ENCODE results near the gene TFEB.

Gene TFEB

DNA sequence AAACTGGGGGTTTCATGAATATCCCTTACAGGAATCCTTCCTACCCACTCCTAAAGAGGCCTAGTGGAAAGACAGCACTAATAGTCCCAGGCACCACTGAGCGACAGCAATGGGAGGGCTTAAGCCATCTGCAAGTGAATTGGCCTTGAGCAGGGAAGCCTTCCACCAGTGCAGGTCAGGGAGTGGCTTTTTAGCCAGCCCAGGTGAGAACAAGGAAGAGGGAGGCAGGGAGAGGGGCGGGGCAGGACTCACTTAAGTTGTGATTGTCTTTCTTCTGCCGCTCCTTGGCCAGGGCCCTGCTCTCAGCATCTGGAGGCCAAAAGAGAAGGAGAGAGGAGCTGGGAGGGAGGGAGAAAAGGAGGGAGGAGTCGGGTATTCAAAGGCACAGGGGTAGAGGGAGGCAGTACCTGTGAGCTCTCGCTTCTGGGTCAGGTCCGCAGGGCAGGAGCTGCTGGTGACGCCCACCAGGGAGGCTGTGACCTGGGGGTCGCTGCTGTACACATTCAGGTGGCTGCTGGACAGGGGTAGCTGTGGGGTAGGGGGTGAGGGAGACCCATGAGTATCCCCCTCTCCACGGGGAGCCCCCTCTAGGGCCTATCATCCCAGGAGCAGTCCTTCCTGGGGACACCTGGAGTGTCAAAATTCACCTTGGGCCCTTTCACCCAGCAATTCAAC is 47.8 kb downstream of the TFEB start:
- no peak for DNase-seq

DNA sequence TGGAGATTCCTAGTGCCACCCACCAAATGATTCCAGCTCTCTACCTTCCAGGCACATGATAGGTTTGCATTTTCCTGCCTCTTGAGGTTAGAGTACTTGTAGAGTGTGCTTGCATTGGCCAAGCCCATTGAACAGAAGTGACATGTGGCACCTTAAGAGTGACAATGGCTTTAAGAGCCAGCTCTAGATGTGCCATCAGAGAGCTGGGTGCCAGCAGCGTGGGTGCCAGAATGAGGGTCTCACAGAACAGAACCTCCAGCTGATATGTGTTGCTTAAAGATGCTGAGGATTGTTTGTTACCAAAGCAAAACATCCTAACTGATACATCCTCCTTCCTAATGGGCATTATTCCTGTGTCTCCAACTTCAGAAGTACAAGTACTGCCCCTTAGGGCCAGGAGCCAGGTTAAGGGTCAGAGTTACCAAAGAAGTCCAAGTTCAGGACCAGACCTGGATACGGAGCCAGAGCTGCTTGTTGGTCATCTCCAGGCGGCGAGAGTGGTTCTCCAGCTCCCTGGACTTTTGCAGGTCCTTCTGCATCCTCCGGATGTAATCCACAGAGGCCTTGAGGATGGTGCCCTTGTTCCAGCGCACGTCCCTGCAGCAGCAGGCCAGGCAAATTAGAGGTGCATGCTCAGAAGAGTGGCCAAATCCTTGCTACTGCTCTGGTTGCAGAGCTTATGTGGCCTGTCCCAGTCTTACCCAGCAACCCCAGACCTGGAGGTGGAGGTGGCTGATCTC is 49.6 kb downstream of the TFEB start:
- DNase-seq, result no peak

DNA sequence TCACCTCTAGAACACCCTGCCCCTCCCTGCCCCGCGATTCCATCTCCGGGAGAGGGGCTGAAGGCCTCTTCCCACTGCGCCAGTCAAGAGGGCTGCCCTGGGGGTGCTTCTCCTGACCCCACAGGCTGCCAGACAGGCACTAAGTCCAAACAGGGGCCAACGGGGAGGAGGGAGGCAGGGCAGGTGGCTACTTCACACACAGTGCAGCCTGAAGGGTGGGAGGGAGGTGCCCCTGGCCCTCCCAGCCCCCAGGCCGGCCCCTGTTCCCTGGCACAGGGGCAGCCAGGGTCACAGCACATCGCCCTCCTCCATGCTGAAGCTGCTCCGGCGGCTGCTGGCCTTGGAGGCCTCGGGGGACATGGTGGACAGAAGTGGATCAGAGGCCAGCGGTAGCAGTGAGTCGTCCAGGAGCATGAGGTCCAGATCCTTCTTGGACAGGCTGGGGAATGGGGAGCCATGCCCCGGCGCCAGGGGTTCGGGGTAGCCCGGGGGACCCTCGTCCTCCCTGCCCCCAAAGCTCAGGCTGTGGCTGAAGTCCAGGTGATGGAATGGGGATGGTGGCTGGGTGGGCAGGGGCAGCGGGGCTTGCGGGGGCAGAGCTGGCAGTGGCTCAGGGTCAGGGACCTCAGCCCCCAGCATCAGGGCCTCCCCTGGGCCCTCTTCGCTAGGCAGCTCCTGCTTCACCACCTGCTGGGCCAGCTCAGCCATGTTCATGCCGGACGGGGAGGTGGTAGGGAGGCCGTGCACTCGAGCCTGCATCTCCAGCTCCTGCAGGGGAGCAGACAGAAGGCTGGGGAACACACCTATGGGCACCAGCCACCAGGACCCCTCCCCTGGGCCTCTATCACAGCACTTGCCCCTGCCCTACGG is 50.9 kb downstream of the TFEB start:
- DNase-seq, result no peak

DNA sequence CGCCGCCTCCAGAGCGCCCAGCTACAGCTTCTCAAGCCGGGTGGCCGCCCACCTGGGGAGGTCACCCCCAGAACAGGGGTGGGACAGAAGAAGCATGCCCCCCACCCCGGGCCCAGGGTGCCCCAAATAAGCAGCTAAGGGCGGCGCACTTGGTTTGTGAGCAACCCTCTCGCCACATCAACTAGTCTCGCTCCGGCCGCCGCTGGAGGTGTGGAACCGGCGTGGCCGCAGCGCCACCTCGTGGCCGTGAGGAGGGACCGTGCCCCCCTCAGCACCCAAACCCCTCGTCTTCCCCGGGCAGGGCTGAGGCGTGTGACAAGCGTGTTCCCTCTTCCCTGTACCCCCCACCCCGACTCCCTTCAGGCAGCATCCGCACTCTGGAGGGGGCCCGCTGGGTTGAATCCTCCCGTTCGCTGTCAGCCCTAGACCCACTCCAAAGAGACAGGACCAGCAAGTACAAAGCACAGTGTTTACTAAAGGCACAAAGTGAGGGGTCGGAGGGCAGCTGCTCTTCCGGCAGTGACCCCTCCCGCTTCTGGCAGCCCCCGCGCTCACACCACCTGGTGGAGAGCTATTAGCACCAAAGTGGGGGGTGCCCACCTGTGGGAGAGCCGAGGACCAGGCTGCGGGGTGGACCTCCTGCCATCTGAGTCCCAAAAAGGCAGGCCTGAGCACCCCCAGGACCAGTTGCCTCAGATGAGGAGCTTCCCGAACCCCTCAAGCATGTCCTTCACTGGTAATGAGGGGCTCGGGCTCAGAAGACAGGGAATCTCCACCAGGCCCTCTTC is 51.7 kb downstream of the TFEB start:
- DNase-seq, result peak; percentile 18

DNA sequence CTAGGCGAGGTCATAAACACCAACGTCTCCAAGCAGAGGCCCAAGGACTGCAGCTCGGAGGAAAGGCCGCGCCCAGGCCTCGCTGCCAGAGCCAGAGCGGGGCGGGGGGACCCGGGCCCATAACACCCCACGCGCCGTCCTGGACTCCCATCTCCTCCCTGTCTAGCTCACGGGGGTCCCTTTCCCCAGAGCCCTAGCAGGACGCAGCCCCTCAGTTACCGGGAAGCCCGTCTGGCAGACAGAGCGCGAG is 52.2 kb downstream of the TFEB start:
- no peak for DNase-seq

DNA sequence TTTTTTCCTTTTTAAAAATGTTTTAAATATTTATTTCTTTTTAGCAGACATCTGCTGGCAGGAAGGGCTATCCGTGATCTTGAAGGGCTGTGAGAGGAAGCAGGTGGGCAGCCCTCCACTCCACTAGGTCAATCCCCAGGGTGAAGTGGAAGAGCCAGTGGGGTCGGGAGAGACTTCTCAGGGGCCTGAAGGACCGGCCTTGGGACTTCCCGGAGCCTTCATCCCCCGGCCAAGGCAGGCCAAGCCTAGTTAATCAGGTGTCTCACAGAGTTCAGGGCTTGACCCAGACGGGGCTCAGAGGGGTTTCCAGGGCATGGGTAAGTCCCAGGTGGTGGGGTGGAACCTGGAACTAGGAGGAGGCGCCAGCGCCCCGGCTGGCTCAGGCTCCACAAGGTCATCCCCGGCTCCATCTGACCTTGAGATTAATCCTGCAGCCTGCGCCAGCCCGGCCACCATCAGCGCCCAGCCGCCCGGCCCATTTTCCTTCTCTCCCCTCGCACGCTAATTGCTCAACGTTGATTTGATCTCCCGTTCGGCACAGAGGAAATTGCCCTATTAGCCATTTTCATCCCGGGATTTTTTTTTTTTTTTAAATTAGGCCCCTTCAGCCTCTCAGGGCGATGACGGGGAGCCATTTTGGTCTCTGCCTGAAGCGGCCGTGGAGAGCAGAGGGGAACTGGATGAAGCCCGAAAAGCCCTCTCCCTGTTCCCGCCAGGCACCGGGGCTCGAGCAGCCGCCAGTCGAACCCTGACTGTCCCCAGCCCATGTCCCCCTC is 52.7 kb downstream of the TFEB start:
- no peak for DNase-seq

DNA sequence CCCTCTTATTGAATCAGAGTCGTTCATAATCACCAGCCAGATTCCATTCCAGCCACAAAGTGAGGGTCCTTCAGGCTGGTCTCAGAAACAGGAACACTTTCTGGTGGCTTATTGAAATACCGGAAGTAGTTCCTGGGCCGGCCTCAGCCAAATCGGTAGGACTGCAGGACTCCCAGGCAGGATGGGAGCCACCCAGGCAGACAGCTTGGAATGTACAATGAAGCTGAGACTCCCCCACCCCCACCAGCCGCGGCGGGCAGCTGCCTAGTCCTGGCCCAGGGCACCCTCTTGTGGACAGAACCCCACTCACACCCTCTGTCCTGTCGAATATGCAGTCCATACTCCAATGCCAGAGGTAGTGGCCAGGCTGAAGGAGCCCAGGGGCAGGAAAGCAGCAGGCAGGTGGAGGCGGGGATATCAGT is 53.3 kb downstream of the TFEB start:
- peak; percentile 32 for DNase-seq

DNA sequence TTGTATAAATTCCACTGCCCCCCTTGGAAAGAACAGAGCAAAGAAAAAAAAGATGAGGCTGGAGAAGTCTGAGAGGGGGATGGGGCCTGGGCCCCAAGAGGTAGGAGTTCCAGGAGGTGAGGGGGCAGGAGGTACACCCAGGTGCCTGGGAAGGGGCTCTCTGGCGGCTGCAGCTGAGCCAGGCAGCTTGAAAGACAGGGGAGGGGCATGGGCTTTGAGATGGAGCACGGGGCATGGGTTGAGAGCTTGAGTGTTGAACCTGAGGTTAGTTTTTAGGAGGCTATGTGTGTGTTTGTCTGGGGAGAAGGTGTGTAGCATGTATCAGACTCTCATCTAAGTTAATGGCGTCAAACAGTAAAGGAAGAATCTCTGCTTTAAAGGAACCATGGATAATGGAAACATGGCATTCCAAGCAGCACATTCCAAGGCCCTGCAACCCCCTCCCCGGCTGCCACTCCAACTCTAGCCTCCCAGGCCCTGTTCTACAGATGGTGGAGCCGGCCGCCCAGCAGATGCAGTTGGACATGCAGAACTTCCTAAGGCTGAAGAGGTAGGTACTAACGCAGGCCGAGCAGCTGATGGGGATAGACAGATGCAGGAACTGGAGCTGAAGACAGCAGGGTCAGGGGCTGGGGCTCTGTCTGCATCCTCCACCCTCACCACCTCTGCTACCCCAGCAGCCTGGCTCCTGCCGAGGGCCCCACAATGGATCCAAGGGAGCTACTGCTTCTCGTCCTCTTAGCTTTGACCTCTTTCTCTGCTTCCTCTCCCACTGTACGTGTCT is 55.0 kb downstream of the TFEB start:
- no peak for DNase-seq

DNA sequence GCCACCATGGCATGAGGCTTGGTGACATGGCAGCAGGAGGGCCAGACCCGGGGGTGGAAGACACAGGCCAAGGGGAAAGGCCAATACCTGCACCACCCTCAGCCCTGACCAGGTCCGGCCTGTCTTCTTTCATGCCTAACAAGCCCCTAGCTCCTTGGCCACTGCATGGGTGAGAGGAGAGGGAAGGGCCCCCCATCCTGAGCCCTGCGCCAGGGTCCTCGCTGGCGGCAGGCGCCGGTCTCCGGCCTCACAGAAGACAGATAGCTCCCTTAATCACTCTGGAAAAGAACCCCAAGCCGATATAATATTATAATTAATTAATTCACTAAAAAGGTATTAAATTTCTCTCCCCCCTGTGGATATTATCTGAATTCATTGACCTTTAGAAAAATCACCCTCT is 55.7 kb downstream of the TFEB start:
- no peak for DNase-seq

DNA sequence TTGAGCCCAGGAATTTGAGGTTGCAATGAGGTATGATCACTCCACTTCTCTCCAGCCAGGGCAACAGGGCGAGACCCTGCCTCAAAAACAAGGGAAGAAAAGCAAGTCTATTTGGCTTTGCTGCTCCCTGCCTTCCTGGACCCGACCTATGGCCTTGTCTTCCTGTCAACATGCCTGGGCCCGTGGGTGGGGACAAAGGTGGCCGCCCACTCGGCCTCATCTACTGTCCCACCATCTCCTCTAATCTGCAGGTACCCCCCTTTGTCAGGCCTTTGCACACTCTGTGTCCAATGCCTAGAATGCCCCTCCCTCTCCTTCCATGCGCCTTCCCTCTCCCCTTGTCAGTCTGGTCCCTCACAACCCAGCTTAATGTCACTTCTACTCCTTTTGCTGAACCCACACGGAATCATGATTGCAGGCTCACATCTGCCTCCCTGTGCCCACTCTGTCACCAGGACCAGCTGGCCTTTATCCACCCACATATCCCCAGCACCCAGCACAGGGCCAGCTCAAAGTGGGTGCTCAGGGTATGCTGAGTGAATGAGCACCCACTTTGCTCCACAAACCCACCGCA is 56.8 kb downstream of the TFEB start:
- no peak for DNase-seq

DNA sequence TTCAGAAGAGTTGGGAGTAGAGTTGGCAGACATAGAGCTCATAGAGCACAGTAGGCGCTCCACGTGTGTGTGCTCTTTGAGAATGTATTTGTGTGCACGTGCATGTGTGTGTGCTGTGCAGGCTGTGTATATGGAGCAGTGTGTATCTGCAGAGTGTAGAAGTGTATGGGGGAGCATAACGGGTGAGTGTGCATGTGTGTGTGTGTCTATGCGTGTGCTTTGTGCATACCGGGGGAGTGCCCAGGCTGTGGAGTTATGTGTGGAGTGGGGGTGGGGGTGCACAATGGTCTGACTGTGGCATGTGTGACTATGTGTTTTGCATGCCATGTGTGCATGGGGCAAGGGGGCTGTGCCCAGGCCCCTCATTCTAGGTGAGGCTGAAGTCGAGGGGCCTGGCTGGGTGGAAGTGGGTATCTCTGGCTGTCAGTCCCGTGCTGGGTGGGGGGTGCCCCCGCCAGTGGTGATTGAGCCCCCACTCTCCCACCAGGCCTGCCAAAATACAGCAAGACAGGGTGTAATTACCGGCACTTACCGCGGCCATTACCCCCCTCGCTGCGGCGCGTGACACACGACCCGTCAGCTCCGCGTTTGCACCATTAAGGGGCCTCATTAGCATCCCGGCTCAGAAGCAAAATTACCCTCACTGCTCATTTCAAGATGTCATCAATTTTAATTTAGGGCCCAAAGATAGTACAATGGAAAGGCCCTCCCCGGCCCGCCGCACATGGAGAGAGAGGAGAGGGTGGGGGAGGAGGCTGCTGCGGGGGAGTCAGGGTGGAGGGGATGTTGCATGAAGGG is 58.1 kb downstream of the TFEB start:
- DNase-seq, result no peak

DNA sequence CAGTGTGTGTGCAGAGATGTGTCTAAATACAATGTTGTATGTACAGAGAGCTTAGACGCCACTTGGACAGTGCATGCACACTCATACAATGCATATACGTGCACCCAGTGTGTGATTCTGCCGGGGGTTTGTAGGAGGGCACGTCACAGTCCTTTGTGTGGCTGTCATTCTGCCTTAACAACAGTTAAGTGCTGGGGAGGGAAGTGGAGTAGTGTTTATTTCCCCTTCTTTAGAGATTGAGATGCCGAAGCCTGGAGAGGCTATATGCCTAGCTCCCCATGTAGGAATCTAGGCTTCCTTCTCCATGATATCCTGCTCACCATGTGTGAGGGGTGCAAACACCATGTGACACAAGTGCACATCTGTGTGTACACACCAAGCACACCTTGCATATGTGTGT is 59.0 kb downstream of the TFEB start:
- no peak for DNase-seq

DNA sequence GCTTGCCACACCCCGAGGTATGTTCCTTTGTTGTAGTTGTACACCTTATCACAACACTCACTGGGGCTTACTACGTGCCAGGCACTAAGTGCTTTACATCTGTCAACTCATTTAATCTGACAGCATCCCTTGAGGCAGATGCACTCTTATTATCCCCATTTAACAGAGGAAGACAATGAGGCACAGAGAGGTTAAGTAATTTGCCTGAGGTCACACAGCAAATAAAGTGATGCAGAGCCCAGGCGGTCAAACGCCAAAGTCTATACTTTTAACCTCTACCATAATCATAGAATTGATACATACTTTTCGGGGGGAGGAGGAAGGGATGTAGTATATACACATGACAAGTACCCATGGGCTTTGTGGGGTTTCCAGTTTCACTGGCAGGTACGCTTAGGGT is 59.4 kb downstream of the TFEB start:
- no peak for DNase-seq

DNA sequence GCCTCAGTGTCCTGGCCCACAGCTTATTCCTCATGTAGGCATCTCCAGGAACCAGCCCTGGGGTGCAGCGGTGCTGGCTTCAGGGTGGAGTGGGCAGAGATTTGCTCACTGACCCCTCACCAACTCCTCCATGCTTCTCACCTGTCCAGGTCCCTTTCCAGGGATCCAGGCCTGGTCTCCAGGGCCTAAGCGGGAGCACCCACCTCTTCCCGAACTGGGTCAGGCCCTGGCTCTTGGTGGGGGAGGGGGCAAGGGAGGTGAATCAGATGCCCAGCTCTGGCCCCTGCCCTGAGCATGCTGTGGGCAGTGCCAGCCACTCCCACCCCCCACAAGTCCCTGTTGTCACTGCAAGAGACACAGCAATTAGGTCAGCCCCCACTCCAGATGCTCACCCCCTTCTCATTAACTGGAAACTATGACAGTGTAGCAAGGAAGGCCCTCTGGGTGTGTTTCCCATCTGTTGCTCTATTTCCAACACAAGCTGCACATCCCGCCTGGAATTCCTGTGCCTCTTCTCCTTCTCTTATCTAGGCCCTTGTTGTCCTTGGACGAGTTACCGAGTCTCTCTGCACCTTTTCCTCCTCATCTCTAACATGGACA is 60.1 kb downstream of the TFEB start:
- DNase-seq, result no peak

DNA sequence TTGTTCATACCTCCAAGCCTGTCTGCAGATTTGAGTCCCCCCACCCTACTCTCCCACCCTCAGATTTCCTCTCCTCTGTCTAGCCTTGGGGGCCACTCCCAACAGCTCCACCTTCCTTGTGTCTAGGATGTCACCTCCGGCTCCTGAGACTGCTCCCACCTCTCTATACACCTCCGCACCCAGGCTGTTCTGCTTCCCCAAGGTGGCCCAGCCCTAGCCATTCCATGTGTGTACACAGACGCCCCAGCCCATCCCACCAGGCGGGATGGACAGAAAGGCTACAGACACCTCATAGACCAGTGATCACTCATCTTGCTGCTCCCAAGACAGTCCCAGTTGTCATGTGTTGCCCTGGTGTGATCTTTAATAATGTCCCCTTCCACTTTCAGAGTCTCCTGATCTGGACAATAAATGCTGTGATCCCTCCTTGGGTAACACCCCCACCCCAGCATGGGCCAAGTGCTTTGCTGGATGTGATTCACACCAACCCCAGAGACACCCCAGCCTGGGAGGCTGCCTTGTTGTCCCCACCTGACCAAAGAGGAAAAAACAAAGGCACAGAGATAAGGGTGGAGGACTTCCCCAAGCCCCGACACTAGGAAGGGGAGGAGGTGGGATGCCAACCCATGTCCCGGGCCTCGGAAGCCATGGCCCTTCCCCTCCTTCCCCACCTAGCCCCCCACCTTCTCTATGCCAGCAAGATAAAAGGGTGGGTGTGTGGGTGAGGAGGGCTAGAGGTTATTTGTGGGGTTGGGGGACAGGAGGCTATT is 61.0 kb downstream of the TFEB start:
- no peak for DNase-seq

DNA sequence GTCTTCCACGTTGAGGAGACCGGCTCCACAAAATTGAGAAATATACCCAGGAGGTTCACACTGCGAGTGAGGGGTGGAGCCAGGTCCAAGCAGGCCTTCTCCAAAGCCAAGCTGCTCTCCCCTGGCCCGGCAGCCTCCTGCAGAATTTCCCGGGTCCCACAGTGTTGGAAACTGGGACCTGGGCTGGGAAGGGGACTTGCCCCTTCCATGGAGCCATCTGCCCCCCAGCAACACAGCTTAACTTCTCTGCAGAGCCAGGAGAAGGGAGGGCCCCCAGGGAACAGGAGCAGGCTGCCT is 61.8 kb downstream of the TFEB start:
- no peak for DNase-seq

DNA sequence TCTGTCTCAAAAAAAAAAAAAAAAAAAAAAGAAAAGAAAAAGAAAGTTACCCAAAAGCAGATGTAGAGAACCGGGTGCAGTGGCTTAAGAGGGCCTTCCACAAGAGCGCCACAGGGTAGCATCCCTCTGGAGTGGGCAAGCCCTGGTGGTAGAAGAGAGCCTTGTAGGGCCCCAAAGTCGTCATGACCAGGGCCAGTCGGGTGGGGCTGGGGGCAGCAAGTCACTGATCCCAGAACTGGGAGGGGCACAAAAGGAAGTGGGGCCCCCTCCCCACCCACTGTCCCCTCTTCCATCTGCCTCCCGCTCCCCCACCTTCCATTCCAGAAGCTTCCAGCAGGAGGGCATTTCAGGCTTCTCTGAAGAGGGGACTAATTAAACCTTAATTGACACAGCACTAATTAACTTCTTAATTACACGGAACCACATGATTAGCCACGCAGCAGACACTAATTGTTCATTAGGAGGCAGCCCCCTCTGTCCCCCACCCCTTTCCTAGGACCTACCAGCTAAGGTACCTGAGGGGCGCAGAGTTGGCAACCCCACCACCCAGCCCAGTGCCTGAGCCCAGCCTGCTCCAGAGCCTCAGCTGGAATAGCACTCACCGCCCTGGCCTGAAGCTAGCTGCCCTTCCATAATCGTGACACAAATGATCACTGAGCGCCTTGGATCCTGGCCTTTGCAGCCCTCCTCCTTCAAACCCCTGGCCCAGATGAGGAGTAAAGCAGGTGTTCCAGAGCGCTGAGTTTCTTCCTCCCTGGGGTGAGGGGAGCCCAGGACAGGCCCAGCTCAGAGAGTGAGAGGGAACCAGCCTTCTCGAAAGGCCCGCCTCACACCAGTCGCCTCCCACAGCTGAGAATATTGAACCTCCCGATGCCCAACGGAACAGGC is 62.3 kb downstream of the TFEB start:
- no peak for DNase-seq

DNA sequence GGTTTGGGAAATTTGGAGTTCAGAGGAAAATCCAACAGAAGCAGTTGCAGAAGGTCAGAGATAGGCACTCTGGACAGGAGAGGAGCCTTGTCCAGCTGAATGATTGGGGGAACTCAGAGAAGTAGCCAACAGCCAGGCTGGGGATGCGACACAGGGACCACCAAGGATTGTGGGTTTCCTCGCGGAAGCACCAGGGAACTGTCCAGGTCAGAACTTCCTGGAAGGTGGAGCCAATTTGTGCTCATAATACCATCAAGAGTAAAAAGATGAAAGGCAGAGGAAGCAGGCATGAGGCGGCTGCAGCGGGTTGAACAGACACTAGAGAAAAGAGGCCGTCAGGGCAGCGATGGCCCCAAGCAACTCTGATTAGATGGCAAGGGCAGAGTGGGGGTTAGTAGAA is 63.4 kb downstream of the TFEB start:
- no peak for DNase-seq

Data from GF-D8 (cell line).